DND-41 (cell line): Measurements from ENCODE around the gene RHOD.

ENCODE experiments used
- ATAC-seq: fragments of 200-7000 bp; cut with Tn5 transposase; 3 replicates; pipeline ENCODE4 v1.9.1; 2021; ENCODE audit warnings: low read depth; ENCODE audit not compliant: insufficient read depth
- DNase-seq: peaks from one replicate; pipeline ENCODE4 v3.0.0-alpha.2; 2020
- H2AFZ ChIP-seq: 2 replicates; pipeline ENCODE4 v1.6.0; 2012; ENCODE audit warnings: low read depth, low read length
- H3K27ac ChIP-seq: 2 replicates; pipeline ENCODE4 v1.5.1; 2012; ENCODE audit warnings: low read length, inconsistent platforms
- H3K27me3 ChIP-seq: fragments of 200-600 bp; sonication (generic); 2 replicates; pipeline ENCODE4 v1.6.0; 2012; ENCODE audit warnings: low read length, mild to moderate bottlenecking, inconsistent platforms; ENCODE audit not compliant: insufficient read depth, poor library complexity
- H3K36me3 ChIP-seq: 2 replicates; pipeline ENCODE4 v1.5.1; 2012; ENCODE audit warnings: low read length, inconsistent platforms; ENCODE audit not compliant: insufficient read depth
- H3K4me1 ChIP-seq: 2 replicates; pipeline ENCODE4 v1.5.1; 2012; ENCODE audit warnings: mild to moderate bottlenecking, low read length; ENCODE audit not compliant: insufficient read depth
- H3K4me2 ChIP-seq: 2 replicates; pipeline ENCODE4 v1.6.0; 2012; ENCODE audit warnings: mild to moderate bottlenecking, moderate library complexity, low read length, inconsistent platforms; ENCODE audit not compliant: insufficient read depth
- H3K4me3 ChIP-seq, 2 experiments: fragments of 200-600 bp in 1 of 2; shearing (Covaris generic) in 1 of 2; 2 replicates each; pipeline ENCODE4 v1.5.1; 2012 to 2016; ENCODE audit warnings: inconsistent platforms in 2 of 2, low read length in 2 of 2, mild to moderate bottlenecking in 2 of 2, low read depth in 1 of 2, moderate library complexity in 1 of 2
- H3K79me2 ChIP-seq: 2 replicates; pipeline ENCODE4 v1.6.0; 2012; ENCODE audit warnings: low read length, inconsistent platforms; ENCODE audit not compliant: insufficient read depth
- H3K9ac ChIP-seq: 2 replicates; pipeline ENCODE4 v1.6.0; 2012; ENCODE audit warnings: low read depth, mild to moderate bottlenecking, inconsistent platforms, low read length, moderate library complexity
- H3K9me3 ChIP-seq: 2 replicates; pipeline ENCODE4 v1.5.1; 2012; ENCODE audit warnings: low read length, moderate library complexity, mild to moderate bottlenecking, inconsistent platforms; ENCODE audit not compliant: insufficient read depth, severe bottlenecking
- H4K20me1 ChIP-seq: 2 replicates; pipeline ENCODE4 v1.6.0; 2012; ENCODE audit warnings: low read length; ENCODE audit not compliant: insufficient read depth
- CTCF ChIP-seq: IDR thresholded peaks from 2 replicates; pipeline ENCODE4 v1.5.1; 2012; ENCODE audit warnings: borderline replicate concordance, low read length, moderate library complexity, mild to moderate bottlenecking; ENCODE audit not compliant: poor library complexity, severe bottlenecking; ENCODE audit errors: extremely low read depth
- EZH2 ChIP-seq: IDR thresholded peaks from 3 replicates; pipeline ENCODE4 v1.6.1; 2012; ENCODE audit warnings: borderline replicate concordance, low read depth, mild to moderate bottlenecking, moderate library complexity, low read length, inconsistent platforms; ENCODE audit not compliant: severe bottlenecking

The RHOD gene

GRCh38 chr11:67026941-67027340 lies 29.7 kb upstream of the RHOD start:
- Histone ChIP-seq H3K79me2 (no peaks in the 10 kb centered on the region), H3K36me3 (no peaks in the 10 kb centered on the region), H3K4me2 (no peak overlapping the region), H3K4me3 (no peak overlapping the region), H3K4me1 (peaks cover 17% of the 10 kb centered on the region), H2AFZ (no peak overlapping the region), H4K20me1 (peaks cover 15% of the 10 kb centered on the region), H3K27me3 (peaks cover 15% of the 10 kb centered on the region), H3K9ac (no peak overlapping the region), H3K9me3 (no peaks in the 10 kb centered on the region), H3K27ac (no peak overlapping the region)
- TF ChIP-seq CTCF (no peak), EZH2 (no peak)
- ATAC-seq: no peak
- DNase-seq: no peak

DNA sequence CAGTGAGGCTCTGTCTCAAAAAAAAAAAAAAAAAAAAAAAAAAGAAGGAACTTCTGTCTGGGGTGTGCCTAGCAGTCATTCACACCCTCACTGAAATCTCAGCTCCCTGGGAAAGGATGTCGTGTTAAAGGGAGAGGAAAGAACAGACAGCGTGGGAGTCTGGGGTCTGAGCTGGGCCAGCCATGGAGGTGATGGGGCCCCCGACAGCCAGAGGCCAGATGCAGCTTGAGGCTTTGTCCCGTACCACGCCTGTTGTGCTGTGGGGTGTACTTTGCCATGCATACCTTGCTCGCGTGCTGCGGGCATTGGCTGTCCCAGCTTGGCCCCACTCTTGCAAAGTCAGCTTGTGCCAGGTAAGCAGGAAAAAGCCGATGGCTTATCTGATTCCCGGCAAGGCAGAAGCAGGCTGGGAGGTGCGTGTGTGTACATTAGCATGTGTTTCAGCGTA lies 29.1 kb upstream of the RHOD start:
- DNase-seq (no peak), ATAC-seq (no peak)
- Histone ChIP-seq H3K9me3 (no peaks in the 10 kb centered on the region), H3K4me3 (no peak overlapping the region), H3K79me2 (no peaks in the 10 kb centered on the region), H2AFZ (no peak overlapping the region), H3K4me1 (peaks cover 17% of the 10 kb centered on the region), H3K27me3 (peaks cover 15% of the 10 kb centered on the region), H3K36me3 (no peaks in the 10 kb centered on the region), H3K9ac (no peak overlapping the region), H4K20me1 (peaks cover 15% of the 10 kb centered on the region), H3K27ac (no peak overlapping the region), H3K4me2 (no peak overlapping the region)
- TF ChIP-seq CTCF: no peak
- TF ChIP-seq EZH2: no peak

GRCh38 chr11:67027943-67028542 lies 28.6 kb upstream of the RHOD start:
- H4K20me1 ChIP-seq: peaks cover 15% of the 10 kb centered on the region
- TF ChIP-seq CTCF (no peak), EZH2 (no peak)
- no peaks in the 10 kb centered on the region for H3K9me3 ChIP-seq
- H3K36me3 ChIP-seq: no peaks in the 10 kb centered on the region
- H3K4me2 ChIP-seq: no peak overlapping the region
- no peak overlapping the region for H2AFZ ChIP-seq
- no peak overlapping the region for H3K4me3 ChIP-seq
- ATAC-seq: no peak
- H3K79me2 ChIP-seq: no peaks in the 10 kb centered on the region
- no peak overlapping the region for H3K27ac ChIP-seq
- H3K27me3 ChIP-seq: peaks cover 15% of the 10 kb centered on the region
- no peak for DNase-seq
- no peak overlapping the region for H3K9ac ChIP-seq
- peaks cover 17% of the 10 kb centered on the region for H3K4me1 ChIP-seq
